Astrocyte (in vitro differentiated cells and primary cell): ENCODE measurements around the gene EIF3L. TPM values are rescaled to one million over a fixed set of nuclear protein-coding genes. Genes with fewer than 3 reads are reported as not detected.

Experiments
- DNase-seq: peaks from one replicate; pipeline ENCODE4 v3.0.0-alpha.2; 2010; ENCODE audit warnings: low read depth
- FAIRE-seq: peaks from 2 replicates; lab custom pipeline; 2011; peaks lifted over from hg19 to GRCh38; lab: Jason Lieb, UNC
- H2AFZ ChIP-seq: 2 replicates; pipeline ENCODE4 v1.6.0; 2012; ENCODE audit warnings: low read depth, low read length, inconsistent platforms
- H3K27ac ChIP-seq: 2 replicates; pipeline ENCODE4 v1.5.1; 2011; ENCODE audit warnings: low read depth, low read length, inconsistent platforms
- H3K27me3 ChIP-seq: 2 replicates; pipeline ENCODE4 v1.6.0; 2011; ENCODE audit warnings: low read length, inconsistent platforms; ENCODE audit not compliant: insufficient read depth
- H3K36me3 ChIP-seq: 2 replicates; pipeline ENCODE4 v1.5.1; 2011; ENCODE audit warnings: low read length, inconsistent platforms; ENCODE audit not compliant: insufficient read depth
- H3K4me1 ChIP-seq: 2 replicates; pipeline ENCODE4 v1.5.1; 2011; ENCODE audit warnings: low read length, inconsistent platforms; ENCODE audit not compliant: insufficient read depth
- H3K4me2 ChIP-seq: 2 replicates; pipeline ENCODE4 v1.6.0; 2012; ENCODE audit warnings: low read length, inconsistent platforms
- H3K4me3 ChIP-seq: 2 replicates; pipeline ENCODE4 v1.5.1; 2011; ENCODE audit warnings: low read depth, mild to moderate bottlenecking, low read length, inconsistent platforms; ENCODE audit not compliant: insufficient read depth
- H3K79me2 ChIP-seq: 2 replicates; pipeline ENCODE4 v1.6.0; 2012; ENCODE audit warnings: mild to moderate bottlenecking, low read length, inconsistent platforms; ENCODE audit not compliant: insufficient read depth
- H3K9ac ChIP-seq: 2 replicates; pipeline ENCODE4 v1.6.0; 2012; ENCODE audit warnings: mild to moderate bottlenecking, low read length, inconsistent platforms
- H3K9me3 ChIP-seq: 2 replicates; pipeline ENCODE4 v1.5.1; 2012; ENCODE audit warnings: low read depth, mild to moderate bottlenecking, low read length, inconsistent platforms; ENCODE audit not compliant: insufficient read depth
- H4K20me1 ChIP-seq: 2 replicates; pipeline ENCODE4 v1.6.0; 2012; ENCODE audit warnings: low read length, inconsistent platforms; ENCODE audit not compliant: insufficient read depth
- H3K27ac Mint-ChIP-seq: one replicate; pipeline ENCODE4 v1.8.0; 2021; ENCODE audit warnings: mild to moderate bottlenecking, mixed read lengths; ENCODE audit not compliant: unreplicated experiment
- H3K27me3 Mint-ChIP-seq: one replicate; pipeline ENCODE4 v1.8.0; 2021; ENCODE audit warnings: low read depth, mixed read lengths; ENCODE audit not compliant: unreplicated experiment
- H3K36me3 Mint-ChIP-seq: one replicate; pipeline ENCODE4 v1.8.0; 2021; ENCODE audit warnings: low read depth, mixed read lengths; ENCODE audit not compliant: unreplicated experiment
- H3K4me1 Mint-ChIP-seq: one replicate; pipeline ENCODE4 v1.8.0; 2021; ENCODE audit warnings: low read depth, mixed read lengths; ENCODE audit not compliant: unreplicated experiment
- H3K4me3 Mint-ChIP-seq: one replicate; pipeline ENCODE4 v1.8.0; 2021; ENCODE audit warnings: mild to moderate bottlenecking, moderate library complexity, mixed read lengths; ENCODE audit not compliant: unreplicated experiment
- H3K9me3 Mint-ChIP-seq: one replicate; pipeline ENCODE4 v1.8.0; 2021; ENCODE audit warnings: mild to moderate bottlenecking, mixed read lengths; ENCODE audit not compliant: unreplicated experiment
- CTCF ChIP-seq: IDR thresholded peaks from 2 replicates; pipeline ENCODE4 v1.5.1; 2011; ENCODE audit warnings: low read depth, mild to moderate bottlenecking, inconsistent platforms, low read length, moderate library complexity; ENCODE audit not compliant: insufficient read depth
- EZH2 ChIP-seq: IDR thresholded peaks from 2 replicates; pipeline ENCODE4 v1.6.1; 2012; ENCODE audit warnings: mild to moderate bottlenecking, low read length, inconsistent platforms; ENCODE audit not compliant: insufficient read depth
- total RNA-seq: library from RNA; stranded (reverse); gene quantifications from 2 replicates; pipeline ENCODE4 v1.2.1, GENCODE V29; 2021

The EIF3L gene
- total RNA-seq, 1 donor from 2014 or later: 323 TPM

DNA sequence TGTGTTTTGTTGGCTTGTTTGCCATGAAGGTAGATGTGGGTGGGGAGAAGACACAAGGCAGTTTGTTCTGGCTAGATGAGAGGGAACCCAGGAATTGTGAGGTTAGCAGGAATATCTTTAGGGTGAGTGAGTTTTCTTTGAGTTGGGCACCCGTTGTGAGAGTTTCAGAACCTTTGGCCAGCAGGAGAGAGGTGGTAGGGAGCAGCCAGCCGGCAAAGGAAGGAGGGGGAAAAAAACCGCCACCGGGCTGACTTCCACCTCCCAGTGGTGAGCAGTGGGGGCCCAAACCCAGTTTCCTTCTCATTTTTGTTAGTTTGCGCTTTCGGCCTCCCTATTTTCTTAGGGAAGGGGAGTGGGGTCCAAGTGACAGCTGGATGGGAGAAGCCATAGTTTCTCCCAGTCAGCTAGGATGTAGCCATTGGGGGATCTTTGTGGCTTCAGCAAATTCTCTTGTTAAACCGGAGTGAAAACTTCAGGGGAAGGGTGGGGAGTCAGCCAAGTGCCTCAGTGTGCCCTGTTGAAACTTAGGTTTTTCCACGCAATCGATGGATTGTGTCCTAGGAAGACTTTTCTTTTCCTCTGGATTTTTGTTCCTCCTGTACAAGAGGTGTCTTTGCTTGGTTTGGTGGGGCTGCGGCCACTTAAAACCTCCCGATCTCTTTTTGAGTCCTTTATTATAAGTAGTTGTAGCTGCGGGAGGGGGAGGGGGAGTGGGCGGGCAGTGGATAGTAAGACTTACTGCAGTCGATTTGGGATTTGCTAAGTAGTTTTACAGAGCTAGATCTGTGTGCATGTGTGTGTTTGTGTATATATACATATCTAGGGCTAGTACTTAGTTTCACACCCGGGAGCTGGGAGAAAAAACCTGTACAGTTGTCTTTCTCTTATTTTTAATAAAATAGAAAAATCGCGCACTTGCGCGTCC lies 42.5 kb upstream of the EIF3L start:
- peak; percentile 31 for DNase-seq

DNA sequence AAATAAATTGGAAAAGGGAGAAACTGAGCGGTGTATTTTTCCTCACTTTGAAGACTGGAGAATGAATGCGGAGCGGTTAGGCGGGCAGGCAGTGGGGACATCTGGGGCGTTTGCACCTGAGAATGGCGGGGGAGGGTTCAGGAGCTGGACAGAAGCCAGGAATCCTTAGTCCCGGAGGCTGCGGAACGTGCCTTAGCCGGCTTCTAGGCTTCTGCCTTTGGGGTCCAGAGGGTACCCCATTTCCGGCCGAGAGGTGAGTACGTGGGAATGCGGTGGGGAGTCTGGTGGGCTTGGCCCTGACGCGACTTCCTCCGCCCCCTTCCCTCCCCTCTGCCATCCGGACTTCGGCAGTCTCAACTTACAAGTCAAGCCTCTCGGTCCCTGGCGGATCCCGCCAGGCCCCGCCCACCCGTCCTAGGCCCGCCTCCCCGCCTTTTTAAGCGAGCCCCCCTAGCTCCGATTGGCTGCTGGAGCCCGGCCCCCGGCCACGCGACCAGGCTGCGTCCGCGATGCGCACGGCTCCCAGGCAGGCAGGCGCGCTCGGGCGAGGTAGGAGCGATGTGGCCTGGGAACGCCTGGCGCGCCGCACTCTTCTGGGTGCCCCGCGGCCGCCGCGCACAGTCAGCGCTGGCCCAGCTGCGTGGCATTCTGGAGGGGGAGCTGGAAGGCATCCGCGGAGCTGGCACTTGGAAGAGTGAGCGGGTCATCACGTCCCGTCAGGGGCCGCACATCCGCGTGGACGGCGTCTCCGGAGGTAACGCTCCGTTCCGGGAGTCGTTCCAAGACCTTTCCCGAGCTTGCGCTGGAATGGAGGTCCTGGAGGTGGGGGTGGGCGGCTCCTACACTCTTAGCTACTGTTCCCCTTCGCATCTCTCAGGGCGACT lies 41.6 kb upstream of the EIF3L start, which contains the start of gene GCAT:
Gene GCAT, plus strand, starts transcription at position 525 of the 884 bp plus-strand sequence. Its CDS starts 34 bp downstream, at position 559.
- peak within 1 kb of the TSS; percentile 87 for H3K4me3 Mint-ChIP-seq

More for the DNA sequence above, 42.5 kb upstream of the EIF3L start:
- Histone ChIP-seq H3K27me3 (no peaks in the 10 kb centered on the region), H2AFZ (no peak overlapping the region), H3K4me1 (peaks cover 44% of the 10 kb centered on the region), H3K4me3 (peak overlapping the region; percentile 76), H4K20me1 (peaks cover 16% of the 10 kb centered on the region), H3K9me3 (no peaks in the 10 kb centered on the region), H3K9ac (peak overlapping the region; percentile 87), H3K36me3 (peaks cover 2% of the 10 kb centered on the region), H3K4me2 (peak overlapping the region; percentile 92), H3K27ac (peak overlapping the region; percentile 35), H3K79me2 (peaks cover 18% of the 10 kb centered on the region)
- H3K27me3 Mint-ChIP-seq: peaks cover 19% of the 10 kb centered on the region
- peaks cover 6% of the 10 kb centered on the region for H3K4me1 Mint-ChIP-seq
- H3K9me3 Mint-ChIP-seq: no peaks in the 10 kb centered on the region
- no peak for FAIRE-seq
- TF ChIP-seq EZH2: no peak
- TF ChIP-seq CTCF: no peak
- H3K27ac Mint-ChIP-seq: no peak overlapping the region
- peaks cover 1% of the 10 kb centered on the region for H3K36me3 Mint-ChIP-seq
- H3K4me3 Mint-ChIP-seq: peak overlapping the region; percentile 85

More for the DNA sequence above, 41.6 kb upstream of the EIF3L start, which contains the start of gene GCAT:
- H4K20me1 ChIP-seq: peaks cover 16% of the 10 kb centered on the region
- H3K4me2 ChIP-seq: peak within 1 kb of the TSS; percentile 92
- Mint-ChIP-seq H3K36me3 (peaks cover 3% of the 10 kb centered on the region), H3K9me3 (no peaks in the 10 kb centered on the region), H3K4me1 (peaks cover 6% of the 10 kb centered on the region), H3K27me3 (peaks cover 19% of the 10 kb centered on the region), H3K27ac (peak within 1 kb of the TSS; percentile 55)
- peaks cover 2% of the 10 kb centered on the region for H3K36me3 ChIP-seq
- peak within 1 kb of the TSS; percentile 88 for H2AFZ ChIP-seq
- no peaks in the 10 kb centered on the region for H3K9me3 ChIP-seq
- peaks cover 18% of the 10 kb centered on the region for H3K79me2 ChIP-seq
- peak within 1 kb of the TSS; percentile 51 for H3K27ac ChIP-seq
- peaks cover 39% of the 10 kb centered on the region for H3K4me1 ChIP-seq
- peak; percentile 89 for DNase-seq
- peak within 1 kb of the TSS; percentile 87 for H3K9ac ChIP-seq
- no peak for TF ChIP-seq CTCF
- TF ChIP-seq EZH2: no peak
- FAIRE-seq: no peak
- H3K4me3 ChIP-seq: peak within 1 kb of the TSS; percentile 76
- H3K27me3 ChIP-seq: no peaks in the 10 kb centered on the region
